HepG2 (cell line): ENCODE measurements around the gene AKAP9. TPM values are rescaled to one million over a fixed set of nuclear protein-coding genes. Genes with fewer than 3 reads are reported as not detected.

Experiments
- ATF2 ChIP-seq: sonication (generic); formaldehyde crosslinking; IDR thresholded peaks from 2 replicates; pipeline ENCODE4 v1.4.0; 2020; ENCODE audit warnings: missing genetic modification reagents
- DPF2 ChIP-seq: sonication (generic); formaldehyde crosslinking; IDR thresholded peaks from 2 replicates; pipeline ENCODE4 v1.4.0; 2020; ENCODE audit warnings: mild to moderate bottlenecking, low read depth, missing genetic modification reagents, borderline replicate concordance
- GLI4 ChIP-seq: sonication (generic); formaldehyde crosslinking; IDR thresholded peaks from 2 replicates; pipeline ENCODE4 v1.5.1; 2020; ENCODE audit warnings: missing genetic modification reagents, mild to moderate bottlenecking, moderate library complexity, borderline replicate concordance
- GMEB1 ChIP-seq: sonication (generic); formaldehyde crosslinking; IDR thresholded peaks from 2 replicates; pipeline ENCODE4 v1.5.1; 2020; ENCODE audit warnings: missing genetic modification reagents, mild to moderate bottlenecking, borderline replicate concordance
- IRF2 ChIP-seq: IDR thresholded peaks from 2 replicates; pipeline ENCODE4 v1.6.1; 2018; ENCODE audit warnings: missing genetic modification reagents, missing compliant biosample characterization
- MLXIP ChIP-seq: sonication (generic); formaldehyde crosslinking; IDR thresholded peaks from 2 replicates; pipeline ENCODE4 v1.9.0; 2021; ENCODE audit warnings: missing genetic modification reagents, borderline replicate concordance
- NFRKB ChIP-seq: fragments of 450-650 bp; IDR thresholded peaks from 2 replicates; pipeline ENCODE4 v1.6.1; 2017
- SMARCC2 ChIP-seq: fragments of 450-650 bp; IDR thresholded peaks from 2 replicates; pipeline ENCODE4 v1.6.1; 2017; ENCODE audit warnings: antibody characterized with exemption, mild to moderate bottlenecking
- ZBTB1 ChIP-seq: sonication (generic); formaldehyde crosslinking; IDR thresholded peaks from 2 replicates; pipeline ENCODE4 v1.4.0; 2020; ENCODE audit warnings: missing genetic modification reagents, borderline replicate concordance
- ZC3H13 ChIP-seq: sonication (generic); formaldehyde crosslinking; IDR thresholded peaks from 2 replicates; pipeline ENCODE4 v1.8.1; 2023; ENCODE audit warnings: mild to moderate bottlenecking, missing genetic modification reagents, moderate library complexity
- ZNF274 ChIP-seq: sonication (generic); formaldehyde crosslinking; IDR thresholded peaks from 2 replicates; pipeline ENCODE4 v1.5.1; 2020; ENCODE audit warnings: mild to moderate bottlenecking, missing genetic modification reagents
- ZNF30 ChIP-seq: sonication (generic); formaldehyde crosslinking; IDR thresholded peaks from 2 replicates; pipeline ENCODE4 v1.5.0; 2020; ENCODE audit warnings: mild to moderate bottlenecking, missing genetic modification reagents
- ZNF883 ChIP-seq: sonication (generic); formaldehyde crosslinking; IDR thresholded peaks from 2 replicates; pipeline ENCODE4 v1.5.1; 2020; ENCODE audit warnings: mild to moderate bottlenecking, missing genetic modification reagents; ENCODE audit errors: not compliant biosample characterization
- polyA plus RNA-seq, 8 experiments: library from polyadenylated mRNA; depleted of rRNA in 3 of 8; stranded (reverse) in 7 of 8; unstranded in 1 of 8; fragments of >200 nt; fragmentation: Illumina TruSeq in 4 of 8; extraction: Trizol in 4 of 8; gene quantifications; 2 replicates each; pipeline versions ENCODE4 v1.2.1 to v1.2.3, GENCODE V29; 2011 to 2016; ENCODE audit warnings: low read depth in 4 of 8, missing spikeins in 1 of 8, mixed read lengths in 1 of 8; ENCODE audit not compliant: insufficient read depth in 1 of 8
- total RNA-seq, 5 experiments: library from RNA; depleted of rRNA; stranded (reverse); fragments of >200 nt; fragmentation: Illumina TruSeq; extraction: Trizol; gene quantifications; 2 replicates each; pipeline ENCODE4 v1.2.3, GENCODE V29; 2016; ENCODE audit warnings: low read depth in 1 of 5

Gene AKAP9
- total and polyA plus RNA-seq, 2 of the 13 experiments (the other 11 are each of a cell fraction or from before 2014, with no cell fraction given): 27.6 to 33.1 TPM

- TF ChIP-seq ZC3H13 (CRISPR knock-in tag) (no peak), MLXIP (CRISPR knock-in tag) (no peak), DPF2 (CRISPR knock-in tag) (no peak), ZBTB1 (CRISPR knock-in tag) (no peak), ATF2 (CRISPR knock-in tag) (no peak), ZNF883 (no peak), GMEB1 (CRISPR knock-in tag) (no peak), NFRKB (no peak), IRF2 (CRISPR knock-in tag) (no peak), ZNF30 (CRISPR knock-in tag) (no peak), ZNF274 (CRISPR knock-in tag) (no peak), SMARCC2 (no peak), GLI4 (no peak)
Measured at GRCh38 chr7:92061154-92061553, 120.5 kb downstream of the AKAP9 start (continued).
